GM18873 (cell line): ENCODE measurements around the gene CNNM2.

Experiments
- ATAC-seq: cut with Tn5 transposase; IDR thresholded peaks from one replicate; pipeline ENCODE4 v1.9.1; 2021; ENCODE audit warnings: mild to moderate bottlenecking, moderate library complexity, moderate number of reproducible peaks; ENCODE audit not compliant: unreplicated experiment, low FRiP score

CNNM2 gene

DNA sequence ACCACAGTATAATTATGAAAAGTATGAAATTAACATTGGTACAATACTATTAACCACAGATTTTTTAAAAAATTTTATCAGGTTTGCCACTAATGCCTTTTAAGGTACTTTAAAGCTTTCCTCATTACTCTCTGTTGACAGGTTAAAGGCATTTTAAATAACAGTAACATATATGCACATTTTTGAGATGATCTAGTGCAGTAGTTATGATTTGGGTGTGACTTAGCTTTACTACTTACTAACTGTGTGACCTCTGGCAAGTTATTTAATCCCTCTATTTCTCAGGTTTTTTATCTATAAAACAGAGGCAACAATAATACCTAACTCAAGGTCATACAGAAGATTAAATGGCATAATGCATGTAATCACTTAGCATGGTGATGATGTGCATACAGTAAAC is 180.1 kb downstream of the CNNM2 start:
- ATAC-seq, result no peak

DNA sequence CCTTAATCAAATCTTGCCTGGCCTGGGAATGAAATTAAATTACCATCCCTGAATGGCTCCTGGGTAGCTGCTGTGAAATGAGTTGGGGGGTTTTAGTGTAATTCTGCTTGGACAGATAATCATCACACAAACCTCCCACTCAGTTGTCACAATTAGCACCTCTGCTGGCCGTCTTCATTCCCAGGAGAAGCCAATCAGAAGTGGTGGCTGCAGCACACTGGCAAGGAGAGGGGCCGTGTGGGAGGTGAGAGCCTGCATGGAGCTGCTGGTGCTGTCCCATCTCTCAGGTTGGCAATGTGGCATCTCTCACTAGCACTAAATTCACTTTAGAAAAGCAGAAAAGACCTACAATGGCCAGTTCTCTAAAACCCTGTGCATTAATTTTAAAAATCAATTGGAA is 182.5 kb downstream of the CNNM2 start:
- ATAC-seq, result no peak

DNA sequence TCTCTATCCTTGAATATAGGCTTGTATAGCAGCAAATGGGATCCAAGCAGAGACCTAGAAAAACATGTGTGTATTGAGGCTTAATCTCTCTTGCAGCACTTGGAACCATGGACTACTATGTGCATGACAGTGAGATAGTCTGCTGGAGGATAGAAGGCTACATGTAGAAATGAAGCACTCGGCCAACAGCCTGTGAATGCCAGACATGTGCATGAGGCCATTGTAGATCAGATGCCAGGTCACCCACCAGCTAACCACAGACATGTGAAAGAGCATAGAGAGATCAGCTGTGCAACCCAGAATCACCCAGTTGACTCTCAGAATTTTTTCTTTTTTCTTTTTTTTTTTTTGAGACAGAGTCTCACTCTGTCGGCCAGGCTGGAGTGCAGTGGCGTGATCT is 184.1 kb downstream of the CNNM2 start:
- ATAC-seq, result no peak

DNA sequence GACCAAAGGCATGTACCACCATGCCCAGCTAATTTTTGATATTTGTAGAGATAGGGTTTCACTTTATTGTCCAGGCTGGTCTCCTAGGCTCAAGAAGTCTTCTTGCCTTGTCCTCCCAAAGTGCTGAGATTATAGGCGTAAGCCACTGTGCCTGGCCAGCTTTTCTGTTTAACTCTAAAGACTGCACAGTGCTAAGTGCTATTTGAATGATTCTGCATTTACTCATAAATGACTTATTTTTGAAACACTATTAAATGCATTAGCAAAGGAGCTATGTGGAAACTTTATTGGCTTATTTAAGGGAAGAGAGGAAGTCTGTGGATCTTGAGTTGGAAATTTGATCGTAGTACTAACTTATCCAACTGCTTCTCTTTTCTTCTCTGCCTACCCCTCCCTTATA is 185.9 kb downstream of the CNNM2 start:
- no peak for ATAC-seq

DNA sequence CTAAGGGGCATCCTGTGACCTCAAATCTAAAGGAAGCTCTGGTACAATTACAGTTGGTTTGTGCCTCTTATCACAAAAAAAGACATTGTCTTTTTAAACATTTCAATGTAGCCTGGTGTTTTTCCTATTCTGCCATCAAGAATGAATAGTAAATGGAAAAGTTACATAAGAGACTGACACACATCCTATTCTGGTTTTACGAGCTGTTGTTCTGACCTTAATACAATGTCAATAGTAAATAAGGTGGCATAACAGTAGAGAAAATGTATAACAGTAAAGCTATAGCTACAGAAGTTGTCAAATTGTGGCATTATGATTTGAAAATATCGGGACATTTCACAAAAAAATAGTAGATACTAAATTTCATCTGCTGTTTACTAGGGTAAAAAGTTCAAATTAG is 186.6 kb downstream of the CNNM2 start:
- no peak for ATAC-seq

DNA sequence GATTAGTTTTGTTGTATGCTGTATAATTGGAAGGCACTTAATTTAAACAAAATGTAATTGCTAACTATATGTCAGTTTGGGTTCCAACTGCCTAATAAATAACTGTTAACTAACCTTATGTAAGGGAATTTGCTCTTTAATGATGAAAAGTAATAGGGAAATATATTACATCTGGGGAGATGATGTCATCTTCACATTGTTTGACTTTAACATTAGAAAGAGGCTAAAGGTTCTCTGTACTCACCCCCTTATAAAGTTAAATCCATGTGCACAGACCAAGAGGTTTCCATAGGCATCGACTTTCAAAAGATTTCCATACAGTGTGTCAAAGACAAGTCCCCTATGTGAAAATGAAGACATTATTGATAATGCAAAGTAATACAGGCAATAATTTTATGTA is 187.4 kb downstream of the CNNM2 start:
- no peak for ATAC-seq

DNA sequence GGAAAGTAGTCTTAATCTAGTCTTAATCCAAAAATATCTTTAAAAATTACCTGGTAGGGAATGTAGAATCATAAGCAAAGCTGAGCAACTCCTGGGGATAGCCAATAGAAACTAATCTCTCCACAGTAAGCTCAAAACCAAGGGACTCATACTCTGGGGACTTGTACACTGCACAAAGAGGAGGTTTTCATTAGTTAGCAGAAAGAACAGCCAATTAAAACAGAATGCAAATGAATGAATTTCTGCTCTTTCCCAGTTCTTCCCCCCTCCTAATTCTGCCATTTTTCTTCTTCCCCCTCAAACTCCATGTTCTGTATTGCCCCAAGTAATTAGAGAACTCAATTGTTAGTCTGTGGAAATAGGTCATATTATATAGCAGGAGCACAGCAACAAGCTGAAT is 188.4 kb downstream of the CNNM2 start:
- no peak for ATAC-seq

DNA sequence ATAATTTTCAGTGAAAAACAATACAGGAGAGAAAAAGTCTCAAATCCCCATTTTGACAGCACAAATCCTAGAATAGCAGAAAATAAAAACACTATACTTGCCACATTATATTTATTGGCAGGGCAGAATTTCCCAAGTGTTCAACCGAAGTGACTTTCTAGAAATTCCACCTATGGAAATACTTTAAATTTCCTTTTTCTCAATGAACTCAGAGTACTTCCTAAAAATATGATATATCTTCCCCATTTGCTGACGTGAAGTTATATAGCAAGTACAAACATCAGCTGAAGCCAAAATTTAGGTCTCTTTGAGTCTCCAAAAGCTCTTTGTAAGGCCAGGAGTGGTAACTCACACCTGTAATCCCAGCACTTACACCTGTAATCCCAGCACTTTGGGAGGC is 191.7 kb downstream of the CNNM2 start:
- no peak for ATAC-seq

DNA sequence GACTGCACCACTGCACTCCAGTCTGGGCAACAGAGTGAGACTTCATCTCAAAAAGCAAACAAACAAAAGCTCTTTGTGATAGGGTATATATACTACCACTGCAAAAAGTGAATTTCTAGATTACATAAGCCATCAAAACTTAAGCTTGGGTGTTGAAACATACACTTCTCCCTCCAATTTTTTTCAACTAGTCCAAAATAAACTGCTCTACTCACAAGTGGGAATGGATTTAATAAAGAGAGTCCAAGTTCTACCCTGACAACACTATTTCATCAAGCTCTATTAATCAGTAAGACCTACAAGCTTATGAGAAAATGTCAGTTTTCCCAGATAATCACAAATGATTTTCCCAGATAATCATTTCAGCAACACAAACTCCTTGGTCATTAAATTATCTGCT is 192.3 kb downstream of the CNNM2 start:
- ATAC-seq, result no peak

DNA sequence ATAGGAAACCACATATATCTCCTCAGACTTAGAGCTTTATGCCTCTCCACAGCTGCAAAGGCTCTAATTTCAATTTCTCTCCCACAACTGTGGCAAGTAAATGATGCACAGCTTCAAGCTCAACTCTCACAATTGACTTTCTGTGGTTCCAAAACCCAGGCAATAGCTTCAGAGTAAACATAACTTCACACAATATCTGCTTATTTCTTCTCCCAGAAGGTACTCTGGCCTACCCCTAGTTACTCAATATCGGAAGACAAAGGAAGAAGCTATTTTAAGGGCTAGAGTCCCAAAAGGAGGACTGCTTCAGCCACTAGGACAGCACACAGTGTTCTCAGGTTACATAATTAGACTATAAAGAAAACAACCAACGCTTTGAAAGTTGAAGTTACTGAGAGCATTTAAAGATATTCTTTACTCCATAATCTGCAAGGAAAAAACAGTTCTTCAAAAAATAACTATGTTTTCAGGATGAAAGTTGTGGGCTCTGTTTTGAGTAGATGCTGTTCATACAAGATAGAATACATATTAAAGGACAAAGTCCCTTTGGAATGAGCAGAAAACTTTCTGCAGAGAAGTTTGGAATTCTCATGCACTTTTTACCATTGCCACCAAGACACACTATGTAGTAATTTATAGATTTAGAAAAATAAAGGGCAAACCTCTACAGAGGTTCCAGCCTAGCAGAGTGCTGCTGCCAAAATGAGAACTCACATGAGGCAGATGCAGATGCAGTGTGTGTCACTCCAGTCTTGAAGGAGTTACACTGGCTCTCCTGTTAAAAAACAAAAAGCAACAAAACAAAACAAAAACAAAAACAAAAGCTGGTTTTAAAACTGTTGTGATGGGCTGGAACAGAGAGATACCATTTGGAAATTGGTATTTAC is 193.2 kb downstream of the CNNM2 start:
- ATAC-seq, result peak; percentile 55

DNA sequence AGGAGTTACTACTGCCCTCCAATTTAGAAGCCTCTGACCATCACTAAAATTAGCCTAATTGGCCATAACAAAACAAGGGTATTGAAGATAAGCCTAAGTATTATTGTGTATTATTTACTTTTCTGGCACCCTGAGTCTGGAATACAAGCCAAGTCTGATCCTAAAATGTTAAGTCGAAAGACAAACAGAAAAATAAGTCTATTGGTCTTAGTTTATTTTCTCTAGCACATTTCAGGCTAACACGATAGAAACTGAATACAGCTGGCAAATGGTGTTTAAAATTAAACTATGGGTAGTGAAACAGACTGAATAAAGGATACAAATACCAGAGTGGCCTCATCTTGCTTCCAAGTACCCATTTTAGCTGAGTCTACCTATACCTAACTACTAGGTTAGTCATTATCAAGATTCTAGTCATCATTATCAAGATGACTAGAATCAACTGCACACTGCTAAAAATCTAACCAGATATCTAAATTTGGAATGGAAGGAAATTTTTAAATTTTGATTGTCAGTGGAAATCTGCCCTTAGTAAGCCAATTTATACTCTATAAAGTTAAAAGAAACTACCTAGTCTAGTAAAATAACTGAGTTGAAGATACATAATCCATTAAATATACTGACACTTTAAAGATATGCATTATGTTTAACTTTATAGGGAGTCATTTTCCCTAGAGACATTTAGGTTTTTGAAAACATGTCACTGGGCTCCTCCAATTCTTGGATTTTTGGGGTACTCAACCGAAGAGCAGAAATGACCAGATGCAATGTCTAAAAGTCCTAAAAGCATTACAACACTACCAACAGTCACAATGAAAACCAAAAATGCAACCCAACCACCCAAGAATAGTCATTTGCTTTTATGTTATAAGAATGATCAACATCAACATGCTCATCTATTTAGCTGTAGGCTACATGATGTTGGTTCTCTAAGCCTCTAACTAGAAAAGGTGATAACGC is 194.1 kb downstream of the CNNM2 start:
- ATAC-seq, result peak; percentile 54

DNA sequence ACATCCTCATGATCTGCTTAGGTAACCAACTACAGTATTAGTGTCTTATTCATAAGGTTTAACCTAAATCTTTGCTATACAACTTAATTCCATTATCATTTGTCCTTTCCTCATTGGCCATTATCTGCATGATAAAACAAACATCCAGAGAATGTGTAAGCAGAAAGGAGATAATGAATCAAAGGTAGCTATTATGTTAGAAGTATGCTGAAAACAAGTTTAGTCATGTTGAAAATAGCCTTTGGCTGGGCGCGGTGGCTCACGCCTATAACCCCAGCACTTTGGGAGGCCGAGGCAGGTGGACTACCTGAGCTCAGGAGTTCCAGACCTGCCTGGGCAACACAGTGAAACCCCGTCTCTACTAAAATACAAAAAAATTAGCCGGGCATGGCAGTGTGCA is 196.8 kb downstream of the CNNM2 start:
- no peak for ATAC-seq

DNA sequence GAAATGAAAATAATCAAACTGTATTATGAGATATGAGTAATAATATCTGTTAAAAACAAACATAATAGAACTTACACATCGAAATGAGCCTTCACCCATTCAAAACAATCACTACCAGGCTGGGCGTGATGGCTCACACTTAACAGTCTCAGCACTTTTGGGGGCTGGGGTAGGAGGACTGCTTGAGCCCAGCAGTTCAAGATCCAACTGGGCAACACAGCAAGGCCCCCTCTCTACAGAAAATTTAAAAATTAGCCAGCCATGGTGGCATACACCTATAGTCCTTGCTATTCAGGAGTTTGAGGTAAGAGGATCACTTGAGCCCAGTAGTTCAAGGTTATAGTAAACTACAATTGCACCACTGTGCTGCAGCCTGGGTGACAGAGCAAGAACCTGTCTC is 199.2 kb downstream of the CNNM2 start:
- no peak for ATAC-seq

DNA sequence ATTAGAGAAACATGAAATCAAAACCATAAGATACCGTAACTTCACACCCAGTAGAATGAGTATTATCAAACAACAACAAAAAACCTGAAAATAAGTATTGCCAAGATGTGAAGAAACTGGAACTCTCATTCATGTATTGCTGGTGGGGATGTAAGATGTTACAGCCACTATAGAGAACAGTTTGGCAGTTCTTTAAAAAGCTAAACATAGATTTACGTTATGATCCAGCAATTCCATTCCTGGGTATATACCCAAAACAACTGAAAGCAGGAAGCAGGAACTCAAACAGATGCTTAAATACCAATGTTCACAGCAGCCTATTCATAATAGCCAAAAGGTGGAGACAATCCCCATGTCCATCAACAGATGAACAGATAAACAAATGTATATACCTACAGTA is 202.5 kb downstream of the CNNM2 start:
- ATAC-seq, result no peak

DNA sequence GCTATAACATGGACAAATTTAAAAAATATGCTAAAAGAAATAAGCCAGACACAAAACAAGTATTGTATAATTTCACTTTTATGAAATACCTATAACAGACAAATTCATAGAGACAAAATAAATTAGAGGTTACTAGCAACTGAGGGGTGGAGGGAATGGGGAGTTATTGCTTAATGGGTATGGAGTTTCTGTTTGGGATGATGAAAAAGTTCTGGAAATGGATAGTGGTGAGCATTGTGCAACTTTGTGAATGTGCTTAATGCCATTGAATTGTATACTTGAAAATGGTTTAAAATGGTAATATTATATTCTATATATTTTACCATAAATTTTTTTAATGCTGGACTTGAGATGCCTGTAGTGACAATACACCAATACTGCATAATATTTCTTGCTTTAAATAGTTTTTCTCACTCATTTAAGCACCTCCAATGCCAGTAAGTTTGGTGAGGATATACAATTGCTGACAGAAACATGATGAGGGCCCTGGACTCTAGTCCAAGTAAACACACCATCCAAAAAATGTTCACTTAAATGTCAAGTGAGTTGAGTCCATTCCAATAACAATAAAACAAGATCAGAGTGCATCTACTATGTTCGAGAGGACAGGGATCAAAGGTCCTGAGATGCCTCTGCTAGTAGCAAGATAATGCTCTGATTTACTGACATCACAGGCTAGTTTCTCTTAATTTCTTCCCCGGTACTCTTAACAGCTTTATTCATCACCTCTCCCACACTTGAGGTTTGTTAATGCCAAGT is 203.1 kb downstream of the CNNM2 start:
- no peak for ATAC-seq

DNA sequence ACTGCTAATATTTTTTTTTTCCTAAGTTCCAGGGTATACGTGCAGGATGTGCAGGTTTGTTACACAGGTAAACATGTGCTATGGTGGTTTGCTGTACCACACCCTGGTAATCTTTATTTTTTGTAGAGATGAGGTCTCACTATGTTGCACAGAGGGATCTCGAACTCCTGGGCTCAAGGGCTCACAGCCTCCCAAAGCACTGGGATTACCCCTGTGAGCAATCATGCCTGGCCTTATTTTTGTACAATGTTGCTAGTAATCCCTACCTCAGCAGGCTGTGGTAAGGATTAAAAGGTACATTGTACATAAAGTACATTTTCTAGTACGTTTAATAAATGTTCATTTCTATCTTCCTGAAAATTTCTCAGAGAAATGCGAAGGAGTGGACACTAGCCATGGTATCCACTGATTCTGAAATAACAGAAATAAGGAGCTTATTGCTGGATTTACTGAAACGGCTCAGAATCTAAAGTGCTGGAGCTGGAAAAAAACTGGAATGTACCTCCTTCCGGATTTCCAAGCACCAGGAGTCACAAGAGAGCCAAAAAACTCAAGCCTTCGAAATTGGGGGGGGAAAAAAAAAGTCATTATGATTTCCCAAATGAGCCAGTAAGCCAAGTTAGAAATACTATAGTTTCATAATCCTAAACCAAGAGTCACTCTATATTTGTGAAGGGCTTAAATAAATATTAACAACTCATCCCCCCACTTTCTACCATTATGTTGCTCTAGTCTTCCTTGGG is 205.4 kb downstream of the CNNM2 start:
- ATAC-seq, result no peak

DNA sequence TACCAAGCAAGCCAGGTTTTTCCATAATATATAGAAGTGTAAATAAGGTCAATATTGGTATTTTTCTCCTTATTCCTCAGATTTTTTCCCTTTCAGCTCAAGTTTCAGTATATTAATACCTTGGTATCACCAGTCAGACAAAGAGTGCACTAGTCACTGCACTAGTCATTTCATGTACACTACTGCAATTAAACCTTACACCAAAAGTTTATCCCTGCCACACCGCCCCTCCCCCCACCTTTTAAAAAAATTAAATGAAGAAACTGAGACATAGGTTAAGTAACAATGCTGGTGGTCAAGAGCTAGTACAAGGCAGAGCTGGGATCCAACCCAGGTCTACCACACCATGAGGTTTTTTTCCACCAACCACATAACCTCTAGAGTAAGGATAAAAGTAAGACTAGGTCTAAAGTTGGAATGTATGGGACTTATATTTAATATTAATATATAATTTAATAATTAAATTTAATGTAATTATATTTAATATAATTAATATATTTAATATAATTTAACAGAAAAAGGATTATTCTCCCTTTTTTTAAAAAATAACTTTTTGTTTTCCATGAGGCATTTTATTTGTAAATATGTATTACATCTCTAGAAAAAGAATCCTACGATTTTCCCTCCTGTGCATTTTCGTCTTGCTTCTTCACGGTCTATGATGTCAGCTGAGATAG is 206.5 kb downstream of the CNNM2 start:
- ATAC-seq, result no peak

DNA sequence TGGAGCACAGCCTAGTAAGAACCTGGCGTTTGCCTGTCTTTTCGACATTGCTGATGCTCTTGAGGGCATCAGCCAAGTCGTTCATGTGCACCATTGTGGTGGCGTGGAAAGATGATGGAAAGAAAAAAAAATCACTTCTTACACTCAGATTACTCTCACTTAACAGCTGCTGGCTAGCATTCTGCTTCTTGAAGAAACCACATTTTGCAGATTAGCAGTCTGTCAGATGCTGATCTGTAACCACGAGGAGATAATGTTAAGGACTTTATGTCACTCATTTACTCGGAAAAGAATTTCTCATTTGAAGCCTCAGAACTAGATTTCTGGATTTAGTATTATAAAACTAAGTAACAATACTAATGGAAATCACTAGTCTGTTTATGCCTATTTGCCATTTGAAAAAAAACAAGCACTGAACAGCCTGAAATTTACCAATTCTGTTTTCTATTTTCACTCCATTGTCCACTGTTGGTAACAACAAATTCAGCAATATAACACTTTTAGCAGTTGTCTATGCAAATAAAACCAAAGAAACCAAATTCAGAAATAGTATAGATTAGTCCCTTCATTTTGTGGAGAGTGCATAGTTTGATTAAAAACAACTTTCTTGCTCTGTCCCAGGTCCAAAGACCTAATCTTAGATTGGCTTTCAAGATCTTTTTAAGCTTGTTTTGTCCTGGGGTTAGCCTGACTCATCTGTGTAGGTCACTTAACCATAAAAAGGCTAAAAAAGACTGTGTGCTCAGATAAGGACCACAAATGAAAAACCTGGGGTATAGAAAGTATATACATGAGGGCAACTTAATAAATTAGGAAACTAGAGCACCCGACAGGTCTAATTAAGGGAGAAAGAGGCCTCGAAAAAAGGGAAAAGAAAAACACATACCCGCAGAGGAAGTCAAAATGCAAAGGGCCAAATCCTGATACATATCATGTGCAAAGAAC is 207.5 kb downstream of the CNNM2 start:
- peak; percentile 88 for ATAC-seq
